ENCODE data around the gene EZH2.

GRCh38 chr7:148871551-148871950 is 12.5 kb downstream of the EZH2 start:
- TF ChIP-seq CTCF (IDR thresholded peaks at IDR 0.05 in 4 of 5, conservative IDR thresholded peaks at IDR 0.05 in 1 of 5) = no peak
- TF ChIP-seq POLR2A (IDR thresholded peaks at IDR 0.05) = no peak
